Keratinocyte (primary cell): Measurements from ENCODE around the gene HABP4. TPM values are rescaled to one million over a fixed set of nuclear protein-coding genes. Genes with fewer than 3 reads are reported as not detected.

Source experiments
- DNase-seq: peaks from one replicate; pipeline ENCODE4 v3.0.0-alpha.2; 2011; ENCODE audit warnings: low read depth, missing footprints, low spot score
- FAIRE-seq: peaks from 2 replicates; lab custom pipeline; 2011; peaks lifted over from hg19 to GRCh38; lab: Jason Lieb, UNC
- H2AFZ ChIP-seq: 2 replicates; pipeline ENCODE4 v1.6.0; 2012; ENCODE audit warnings: low read length, control low read depth, inconsistent platforms; ENCODE audit not compliant: control insufficient read depth
- H3K27ac ChIP-seq: 2 replicates; pipeline ENCODE4 v1.5.1; 2011; ENCODE audit warnings: low read length; ENCODE audit not compliant: control insufficient read depth, insufficient read depth
- H3K27me3 ChIP-seq: 3 replicates; pipeline ENCODE4 v1.6.0; 2011; ENCODE audit warnings: low read length; ENCODE audit not compliant: control insufficient read depth, insufficient read depth; ENCODE audit errors: extremely low read depth
- H3K36me3 ChIP-seq, 2 experiments: 2 replicates in 1 of 2; 3 replicates in 1 of 2; pipeline ENCODE4 v1.5.1; 2011; ENCODE audit warnings: low read length in 2 of 2, mild to moderate bottlenecking in 1 of 2; ENCODE audit not compliant: control insufficient read depth in 2 of 2, insufficient read depth in 2 of 2; ENCODE audit errors: extremely low read depth in 1 of 2
- H3K4me1 ChIP-seq: 3 replicates; pipeline ENCODE4 v1.5.1; 2011; ENCODE audit warnings: low read length; ENCODE audit not compliant: control insufficient read depth, insufficient read depth; ENCODE audit errors: extremely low read depth
- H3K4me2 ChIP-seq: 3 replicates; pipeline ENCODE4 v1.6.0; 2011; ENCODE audit warnings: low read depth, low read length; ENCODE audit not compliant: control insufficient read depth, insufficient read depth; ENCODE audit errors: extremely low read depth
- H3K4me3 ChIP-seq, 3 experiments: fragments of 200-600 bp in 1 of 3; sonication (generic) in 1 of 3; 2 replicates in 2 of 3; 3 replicates in 1 of 3; pipeline ENCODE4 v1.5.1; 2011 to 2016; ENCODE audit warnings: low read length in 3 of 3, mild to moderate bottlenecking in 3 of 3, control low read depth in 2 of 3, inconsistent platforms in 1 of 3, low read depth in 1 of 3, mixed read lengths in 1 of 3, mixed run types in 1 of 3, moderate library complexity in 1 of 3; ENCODE audit not compliant: control insufficient read depth in 2 of 3, insufficient read depth in 2 of 3; ENCODE audit errors: extremely low read depth in 1 of 3
- H3K79me2 ChIP-seq: 2 replicates; pipeline ENCODE4 v1.6.0; 2012; ENCODE audit warnings: low read length; ENCODE audit not compliant: control insufficient read depth, insufficient read depth
- H3K9ac ChIP-seq: 3 replicates; pipeline ENCODE4 v1.6.0; 2011; ENCODE audit warnings: low read length; ENCODE audit not compliant: control insufficient read depth, insufficient read depth; ENCODE audit errors: extremely low read depth
- H3K9me1 ChIP-seq: 3 replicates; pipeline ENCODE4 v1.6.0; 2011; ENCODE audit warnings: low read length; ENCODE audit not compliant: control insufficient read depth, insufficient read depth; ENCODE audit errors: extremely low read depth
- H3K9me3 ChIP-seq: 2 replicates; pipeline ENCODE4 v1.5.1; 2012; ENCODE audit warnings: low read depth, low read length; ENCODE audit not compliant: control insufficient read depth
- H4K20me1 ChIP-seq: 3 replicates; pipeline ENCODE4 v1.6.0; 2011; ENCODE audit warnings: low read length; ENCODE audit not compliant: control insufficient read depth, insufficient read depth; ENCODE audit errors: extremely low read depth
- EZH2 ChIP-seq: IDR thresholded peaks from one replicate; pipeline ENCODE4 v1.6.1; 2012; ENCODE audit warnings: inconsistent platforms, mild to moderate bottlenecking, low read length, moderate library complexity
- dilution Hi-C: fragments of 300-500 bp; cut with MboI; formaldehyde crosslinking; loops from one replicate; pipeline ENCODE4 v1.7.0; 2020; ENCODE audit warnings: low sequenced_read_pairs; ENCODE audit not compliant: extremely low pct_ligation_motif_present
- polyA plus RNA-seq, 5 experiments: library from polyadenylated mRNA; depleted of rRNA in 3 of 5; stranded (reverse) in 3 of 5; stranded (forward) in 1 of 5; unstranded in 1 of 5; fragments of >200 nt; gene quantifications; 1 replicate in 1 of 5; 2 replicates in 3 of 5; 3 replicates in 1 of 5; pipeline versions ENCODE4 v1.2.1 to v1.2.3, GENCODE V29; 2011 to 2012; ENCODE audit warnings: missing spikeins in 2 of 5, low read depth in 1 of 5, low replicate concordance in 1 of 5
- TF ChIP-seq, protein P1 (sequence below), 3 experiments: IDR thresholded peaks in 1 of 3; conservative IDR thresholded peaks in 1 of 3; optimal IDR thresholded peaks in 1 of 3; 2 replicates in 2 of 3; 3 replicates in 1 of 3; pipeline versions ENCODE3 to v1.5.1; 2011; ENCODE audit warnings: low read length in 3 of 3, mild to moderate bottlenecking in 3 of 3, moderate library complexity in 2 of 3, control low read depth in 1 of 3, inconsistent platforms in 1 of 3; ENCODE audit not compliant: insufficient read depth in 2 of 3; ENCODE audit errors: extremely low read depth in 1 of 3

Gene HABP4
- polyA plus RNA-seq, 1 donor (not counting 4 experiments of a cell fraction or from before 2014, with no cell fraction given), result 6.8 TPM

DNA sequence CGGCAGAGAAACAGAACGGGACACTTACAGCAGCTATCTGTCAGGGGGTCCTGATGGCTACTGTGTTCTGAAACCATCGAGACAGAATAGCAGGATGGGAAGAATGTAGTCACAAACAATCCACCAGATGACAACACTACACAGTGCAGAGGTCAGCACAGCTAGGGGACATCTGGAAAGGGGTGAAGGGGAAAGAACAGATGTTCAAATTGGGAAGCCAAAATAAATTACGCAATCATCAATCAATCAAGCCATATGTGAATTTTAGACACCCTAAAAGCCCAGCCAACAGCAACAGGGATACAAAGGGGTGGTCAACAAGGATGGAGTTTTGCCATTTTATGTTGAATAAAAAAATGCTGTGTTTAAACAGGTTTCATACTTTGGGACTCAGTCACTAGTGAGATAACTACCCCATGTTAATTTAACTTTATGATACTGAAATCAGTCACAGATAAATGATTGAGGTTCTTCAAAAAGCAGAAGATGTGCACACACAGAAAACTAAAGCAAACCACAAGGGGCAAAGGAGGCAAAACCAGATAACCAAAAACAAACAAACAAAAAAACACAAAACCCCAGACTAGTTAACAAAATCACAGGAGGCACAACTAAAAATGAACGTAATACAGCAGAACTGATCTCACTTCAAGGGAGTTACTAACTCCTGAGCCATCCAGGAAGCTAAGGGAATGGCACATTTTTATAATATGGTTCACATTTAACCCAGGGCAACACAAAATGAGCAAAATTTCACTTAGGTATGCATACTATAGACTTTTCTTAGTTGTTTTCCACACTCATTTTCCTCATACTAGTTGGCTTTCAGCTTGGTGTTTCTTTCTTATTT lies 65.9 kb downstream of the HABP4 start:
- H3K9ac ChIP-seq, result no peak overlapping the region

DNA sequence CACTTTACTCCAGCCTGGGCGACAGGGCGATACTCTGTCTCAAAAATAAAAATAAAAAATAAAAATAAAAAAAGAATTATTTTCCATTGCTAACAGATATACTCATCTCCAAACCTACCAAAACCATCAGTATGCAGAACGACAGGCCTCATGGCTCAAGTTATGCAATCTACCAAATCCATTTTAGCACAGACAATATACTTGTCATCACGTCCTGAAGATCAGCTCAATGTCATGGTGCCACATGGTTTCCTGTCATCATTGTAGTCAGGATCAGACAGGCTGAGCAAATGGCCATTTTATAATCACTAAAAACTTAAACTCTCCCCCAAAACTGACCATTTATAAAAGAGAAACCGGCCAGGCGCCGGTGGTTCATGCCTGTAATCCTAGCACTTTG lies 69.1 kb downstream of the HABP4 start:
- no peak overlapping the region for H3K27ac ChIP-seq
- TF ChIP-seq EZH2, result no peak
- TF ChIP-seq, protein P1, sequence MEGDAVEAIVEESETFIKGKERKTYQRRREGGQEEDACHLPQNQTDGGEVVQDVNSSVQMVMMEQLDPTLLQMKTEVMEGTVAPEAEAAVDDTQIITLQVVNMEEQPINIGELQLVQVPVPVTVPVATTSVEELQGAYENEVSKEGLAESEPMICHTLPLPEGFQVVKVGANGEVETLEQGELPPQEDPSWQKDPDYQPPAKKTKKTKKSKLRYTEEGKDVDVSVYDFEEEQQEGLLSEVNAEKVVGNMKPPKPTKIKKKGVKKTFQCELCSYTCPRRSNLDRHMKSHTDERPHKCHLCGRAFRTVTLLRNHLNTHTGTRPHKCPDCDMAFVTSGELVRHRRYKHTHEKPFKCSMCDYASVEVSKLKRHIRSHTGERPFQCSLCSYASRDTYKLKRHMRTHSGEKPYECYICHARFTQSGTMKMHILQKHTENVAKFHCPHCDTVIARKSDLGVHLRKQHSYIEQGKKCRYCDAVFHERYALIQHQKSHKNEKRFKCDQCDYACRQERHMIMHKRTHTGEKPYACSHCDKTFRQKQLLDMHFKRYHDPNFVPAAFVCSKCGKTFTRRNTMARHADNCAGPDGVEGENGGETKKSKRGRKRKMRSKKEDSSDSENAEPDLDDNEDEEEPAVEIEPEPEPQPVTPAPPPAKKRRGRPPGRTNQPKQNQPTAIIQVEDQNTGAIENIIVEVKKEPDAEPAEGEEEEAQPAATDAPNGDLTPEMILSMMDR (optimal IDR thresholded peaks at IDR 0.05 in 1 of 3, IDR thresholded peaks at IDR 0.05 in 1 of 3, conservative IDR thresholded peaks at IDR 0.05 in 1 of 3; ENCODE audit: extremely low read depth in 1 of 3, insufficient read depth in 2 of 3, low read length in 3 of 3), result no peak
- H3K4me1 ChIP-seq, result no peaks in the 10 kb centered on the region
- no peaks in the 10 kb centered on the region for H3K79me2 ChIP-seq
- no peaks in the 10 kb centered on the region for H3K9me3 ChIP-seq
- no peak overlapping the region for H3K4me2 ChIP-seq
- no peak overlapping the region for H2AFZ ChIP-seq
- no peaks in the 10 kb centered on the region for H3K27me3 ChIP-seq
- H3K9ac ChIP-seq, result no peak overlapping the region
- no peak overlapping the region for H3K4me3 ChIP-seq
- H3K36me3 ChIP-seq, result peaks cover 0 to 3% of the 10 kb centered on the region in 2 experiments
- DNase-seq (no peak), FAIRE-seq (no peak)
- dilution Hi-C loops, result no loop called here
- H3K9me1 ChIP-seq, result no peaks in the 10 kb centered on the region
- no peaks in the 10 kb centered on the region for H4K20me1 ChIP-seq

More for the DNA sequence above, 65.9 kb downstream of the HABP4 start:
- FAIRE-seq (peak; percentile 34), DNase-seq (no peak)
- no peaks in the 10 kb centered on the region for H3K27me3 ChIP-seq
- H3K9me3 ChIP-seq, result no peaks in the 10 kb centered on the region
- no peaks in the 10 kb centered on the region for H3K4me1 ChIP-seq
- peaks cover 0 to 4% of the 10 kb centered on the region in 2 experiments for H3K36me3 ChIP-seq
- no peaks in the 10 kb centered on the region for H4K20me1 ChIP-seq
- H3K79me2 ChIP-seq, result no peaks in the 10 kb centered on the region
- H2AFZ ChIP-seq, result no peak overlapping the region
- TF ChIP-seq EZH2, result no peak
- TF ChIP-seq, protein P1 (optimal IDR thresholded peaks at IDR 0.05 in 1 of 3, IDR thresholded peaks at IDR 0.05 in 1 of 3, conservative IDR thresholded peaks at IDR 0.05 in 1 of 3; ENCODE audit: extremely low read depth in 1 of 3, insufficient read depth in 2 of 3, low read length in 3 of 3), result no peak
- no peak overlapping the region for H3K27ac ChIP-seq
- dilution Hi-C loops, result no loop called here
- no peak overlapping the region for H3K4me3 ChIP-seq
- no peak overlapping the region for H3K4me2 ChIP-seq
- H3K9me1 ChIP-seq, result no peaks in the 10 kb centered on the region
